Choroid plexus epithelial cell (primary cell): Measurements from ENCODE around the gene HRH3.

Experiments used
- DNase-seq: peaks from one replicate; pipeline ENCODE4 v3.0.0-alpha.2; 2010; ENCODE audit warnings: low read depth
- H3K4me3 ChIP-seq: 2 replicates; pipeline ENCODE4 v1.5.1; 2011; ENCODE audit warnings: low read depth, mild to moderate bottlenecking, control low read depth, low read length, moderate library complexity
- CTCF ChIP-seq: conservative IDR thresholded peaks from 2 replicates; pipeline ENCODE4 v1.5.1; 2011; ENCODE audit warnings: low read depth, mild to moderate bottlenecking, control low read depth, inconsistent platforms, low read length, moderate library complexity

The HRH3 gene

GRCh38 chr20:62230276-62230675 is 10.2 kb upstream of the HRH3 start:
- no peak for TF ChIP-seq CTCF
- DNase-seq, result no peak

DNA sequence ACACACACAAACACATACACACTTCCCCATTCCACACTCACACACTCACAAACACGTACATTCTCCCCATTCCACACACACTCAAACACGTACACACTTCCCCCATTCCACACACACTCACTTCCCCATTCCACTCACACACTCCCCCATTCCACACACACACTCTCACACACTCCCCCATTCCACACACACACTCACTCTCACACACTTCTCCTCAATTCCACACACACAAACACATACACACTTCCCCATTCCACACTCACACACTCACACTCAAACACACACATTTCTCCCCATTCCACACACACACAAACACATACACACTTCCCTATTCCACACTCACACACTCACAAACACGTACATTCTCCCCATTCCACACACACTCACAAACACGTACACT is 9.6 kb upstream of the HRH3 start:
- no peak for DNase-seq
- no peak for TF ChIP-seq CTCF
- H3K4me3 ChIP-seq, result no peak overlapping the region

More at GRCh38 chr20:62230276-62230675, 10.2 kb upstream of the HRH3 start:
- H3K4me3 ChIP-seq, result no peak overlapping the region

GRCh38 chr20:62228982-62229545 is 9.0 kb upstream of the HRH3 start:
- no peak for TF ChIP-seq CTCF
- H3K4me3 ChIP-seq, result no peak overlapping the region
- DNase-seq, result no peak

GRCh38 chr20:62227977-62228958 is 8.2 kb upstream of the HRH3 start:
- DNase-seq, result no peak
- no peak overlapping the region for H3K4me3 ChIP-seq
- TF ChIP-seq CTCF, result no peak

GRCh38 chr20:62227591-62227976 is 7.5 kb upstream of the HRH3 start:
- TF ChIP-seq CTCF, result no peak
- no peak overlapping the region for H3K4me3 ChIP-seq

GRCh38 chr20:62226707-62227590 is 6.9 kb upstream of the HRH3 start:
- DNase-seq, result peak; percentile 23
- H3K4me3 ChIP-seq, result no peak overlapping the region
- no peak for TF ChIP-seq CTCF

More at GRCh38 chr20:62227591-62227976, 7.5 kb upstream of the HRH3 start:
- DNase-seq, result no peak
